Measurements from ENCODE around the gene TNFRSF13B.

Gene TNFRSF13B

GRCh38 chr17:16977932-16978331 lies 6.0 kb upstream of the TNFRSF13B start:
- H3K27me3 Mint-ChIP-seq (ENCODE audit: low read depth, poor library complexity): peaks cover 12% of the 10 kb centered on the region
- H3K27ac Mint-ChIP-seq: no peak overlapping the region
- H3K4me3 Mint-ChIP-seq: no peak overlapping the region
- H3K4me1 Mint-ChIP-seq: peaks cover 17% of the 10 kb centered on the region
- no peaks in the 10 kb centered on the region for H3K36me3 Mint-ChIP-seq (ENCODE audit: low read depth)
- H3K9me3 Mint-ChIP-seq: no peaks in the 10 kb centered on the region
- TF ChIP-seq, protein P1, sequence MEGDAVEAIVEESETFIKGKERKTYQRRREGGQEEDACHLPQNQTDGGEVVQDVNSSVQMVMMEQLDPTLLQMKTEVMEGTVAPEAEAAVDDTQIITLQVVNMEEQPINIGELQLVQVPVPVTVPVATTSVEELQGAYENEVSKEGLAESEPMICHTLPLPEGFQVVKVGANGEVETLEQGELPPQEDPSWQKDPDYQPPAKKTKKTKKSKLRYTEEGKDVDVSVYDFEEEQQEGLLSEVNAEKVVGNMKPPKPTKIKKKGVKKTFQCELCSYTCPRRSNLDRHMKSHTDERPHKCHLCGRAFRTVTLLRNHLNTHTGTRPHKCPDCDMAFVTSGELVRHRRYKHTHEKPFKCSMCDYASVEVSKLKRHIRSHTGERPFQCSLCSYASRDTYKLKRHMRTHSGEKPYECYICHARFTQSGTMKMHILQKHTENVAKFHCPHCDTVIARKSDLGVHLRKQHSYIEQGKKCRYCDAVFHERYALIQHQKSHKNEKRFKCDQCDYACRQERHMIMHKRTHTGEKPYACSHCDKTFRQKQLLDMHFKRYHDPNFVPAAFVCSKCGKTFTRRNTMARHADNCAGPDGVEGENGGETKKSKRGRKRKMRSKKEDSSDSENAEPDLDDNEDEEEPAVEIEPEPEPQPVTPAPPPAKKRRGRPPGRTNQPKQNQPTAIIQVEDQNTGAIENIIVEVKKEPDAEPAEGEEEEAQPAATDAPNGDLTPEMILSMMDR (IDR thresholded peaks at IDR 0.05): no peak
- no peak for DNase-seq

GRCh38 chr17:16976725-16977550 lies 5.0 kb upstream of the TNFRSF13B start:
- TF ChIP-seq, protein P1 (IDR thresholded peaks at IDR 0.05): no peak
- H3K27ac Mint-ChIP-seq: no peak overlapping the region

GRCh38 chr17:16975744-16976625 lies 4.1 kb upstream of the TNFRSF13B start:
- H3K4me3 Mint-ChIP-seq: no peak overlapping the region
- DNase-seq: no peak
- H3K9me3 Mint-ChIP-seq: no peaks in the 10 kb centered on the region
- no peaks in the 10 kb centered on the region for H3K36me3 Mint-ChIP-seq (ENCODE audit: low read depth)
- H3K27me3 Mint-ChIP-seq (ENCODE audit: low read depth, poor library complexity): peaks cover 11% of the 10 kb centered on the region
- no peak overlapping the region for H3K27ac Mint-ChIP-seq
- peaks cover 14% of the 10 kb centered on the region for H3K4me1 Mint-ChIP-seq
- TF ChIP-seq, protein P1 (IDR thresholded peaks at IDR 0.05): no peak

More at GRCh38 chr17:16976725-16977550, 5.0 kb upstream of the TNFRSF13B start:
- Mint-ChIP-seq H3K36me3 (ENCODE audit: low read depth) (no peaks in the 10 kb centered on the region), H3K4me3 (no peak overlapping the region), H3K9me3 (no peaks in the 10 kb centered on the region), H3K4me1 (peaks cover 18% of the 10 kb centered on the region), H3K27me3 (ENCODE audit: low read depth, poor library complexity) (peaks cover 12% of the 10 kb centered on the region)
- no peak for DNase-seq

DNA sequence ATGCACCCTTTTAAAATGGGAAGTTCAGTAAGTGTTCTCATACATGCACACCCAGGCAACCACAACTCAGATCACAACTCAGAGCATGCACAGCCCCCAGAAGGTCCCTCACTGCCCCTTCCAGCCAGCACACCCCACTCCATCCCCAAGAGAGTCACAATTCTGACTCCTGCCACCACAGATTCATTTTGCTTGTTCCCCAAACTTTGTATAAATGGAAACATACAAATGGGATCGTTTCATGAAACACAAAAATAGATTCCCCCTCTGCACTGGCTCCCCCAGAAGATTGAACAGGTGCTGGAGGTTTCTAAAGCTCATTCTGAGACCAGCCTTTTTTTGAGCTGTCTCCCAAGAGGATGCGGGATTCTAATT lies 3.3 kb upstream of the TNFRSF13B start:
- Mint-ChIP-seq H3K27me3 (ENCODE audit: low read depth, poor library complexity) (peaks cover 12% of the 10 kb centered on the region), H3K4me1 (peaks cover 10% of the 10 kb centered on the region), H3K27ac (no peak overlapping the region), H3K36me3 (ENCODE audit: low read depth) (no peaks in the 10 kb centered on the region), H3K9me3 (no peaks in the 10 kb centered on the region), H3K4me3 (no peak overlapping the region)
- TF ChIP-seq, protein P1 (IDR thresholded peaks at IDR 0.05): no peak
- DNase-seq: no peak

- Mint-ChIP-seq H3K27ac (no peak overlapping the region), H3K4me3 (no peak overlapping the region), H3K9me3 (no peaks in the 10 kb centered on the region), H3K27me3 (ENCODE audit: low read depth, poor library complexity) (peaks cover 16% of the 10 kb centered on the region), H3K36me3 (ENCODE audit: low read depth) (no peaks in the 10 kb centered on the region), H3K4me1 (peaks cover 10% of the 10 kb centered on the region)
- TF ChIP-seq, protein P1 (IDR thresholded peaks at IDR 0.05): no peak
- DNase-seq: no peak
These were observed 2.8 kb upstream of the TNFRSF13B start for GRCh38 chr17:16974569-16975276.
